Stimulated activated naive CD8-positive, alpha-beta T cell treated with anti-CD3 and anti-CD28 coated beads, Interleukin-15, Interleukin-2, amounts not matched to agents 100 ng/mL and 50 ng/mL, for 24 hours (primary cell): ENCODE data around the gene PIP5K1C.

Experiments used
- H3K27ac Mint-ChIP-seq: one replicate; pipeline ENCODE4 v1.8.0; 2021; ENCODE audit warnings: mild to moderate bottlenecking, mixed read lengths
- H3K27me3 Mint-ChIP-seq: one replicate; pipeline ENCODE4 v1.8.0; 2021; ENCODE audit warnings: mixed read lengths
- H3K36me3 Mint-ChIP-seq: one replicate; pipeline ENCODE4 v1.8.0; 2021; ENCODE audit warnings: low read depth, mixed read lengths
- H3K4me1 Mint-ChIP-seq: one replicate; pipeline ENCODE4 v1.8.0; 2021; ENCODE audit warnings: low read depth, mixed read lengths
- H3K4me3 Mint-ChIP-seq: one replicate; pipeline ENCODE4 v1.8.0; 2021; ENCODE audit warnings: mild to moderate bottlenecking, mixed read lengths
- H3K9me3 Mint-ChIP-seq: one replicate; pipeline ENCODE4 v1.8.0; 2021; ENCODE audit warnings: mixed read lengths

Gene PIP5K1C

GRCh38 chr19:3707868-3708206 is 7.6 kb upstream of the PIP5K1C start:
- Mint-ChIP-seq H3K4me1 (no peaks in the 10 kb centered on the region), H3K27ac (no peak overlapping the region), H3K4me3 (no peak overlapping the region), H3K36me3 (no peaks in the 10 kb centered on the region), H3K27me3 (peaks cover 4% of the 10 kb centered on the region), H3K9me3 (no peaks in the 10 kb centered on the region)

GRCh38 chr19:3701200-3701599 is 932 bp upstream of the PIP5K1C start:
- H3K27ac Mint-ChIP-seq = no peak overlapping the region
- no peaks in the 10 kb centered on the region for H3K36me3 Mint-ChIP-seq
- H3K9me3 Mint-ChIP-seq = no peaks in the 10 kb centered on the region
- H3K4me3 Mint-ChIP-seq = no peak overlapping the region
- peaks cover 25% of the 10 kb centered on the region for H3K4me1 Mint-ChIP-seq
- no peaks in the 10 kb centered on the region for H3K27me3 Mint-ChIP-seq

- peaks cover 25% of the 10 kb centered on the region for H3K4me1 Mint-ChIP-seq
- no peaks in the 10 kb centered on the region for H3K36me3 Mint-ChIP-seq
- peak overlapping the region; percentile 77 for H3K27ac Mint-ChIP-seq
- H3K27me3 Mint-ChIP-seq = no peaks in the 10 kb centered on the region
- no peaks in the 10 kb centered on the region for H3K9me3 Mint-ChIP-seq
- peak overlapping the region; percentile 91 for H3K4me3 Mint-ChIP-seq
Measured at GRCh38 chr19:3699741-3700241, 477 bp downstream of the PIP5K1C start.

GRCh38 chr19:3698974-3699740 is 1.1 kb downstream of the PIP5K1C start:
- Mint-ChIP-seq H3K9me3 (no peaks in the 10 kb centered on the region), H3K27me3 (no peaks in the 10 kb centered on the region), H3K4me3 (peak overlapping the region; percentile 91), H3K36me3 (no peaks in the 10 kb centered on the region), H3K27ac (peak overlapping the region; percentile 77), H3K4me1 (peaks cover 25% of the 10 kb centered on the region)

- Mint-ChIP-seq H3K27ac (no peak overlapping the region), H3K9me3 (no peaks in the 10 kb centered on the region), H3K27me3 (no peaks in the 10 kb centered on the region), H3K36me3 (no peaks in the 10 kb centered on the region), H3K4me1 (peaks cover 25% of the 10 kb centered on the region), H3K4me3 (peak overlapping the region; percentile 91)
Measured at GRCh38 chr19:3698386-3698950, 1.8 kb downstream of the PIP5K1C start.

- H3K4me1 Mint-ChIP-seq = peaks cover 28% of the 10 kb centered on the region
- no peaks in the 10 kb centered on the region for H3K36me3 Mint-ChIP-seq
- no peaks in the 10 kb centered on the region for H3K27me3 Mint-ChIP-seq
- H3K9me3 Mint-ChIP-seq = no peaks in the 10 kb centered on the region
- H3K27ac Mint-ChIP-seq = no peak overlapping the region
- peak overlapping the region; percentile 91 for H3K4me3 Mint-ChIP-seq
Measured at GRCh38 chr19:3697671-3698385, 2.4 kb downstream of the PIP5K1C start.

- Mint-ChIP-seq H3K27me3 (no peaks in the 10 kb centered on the region), H3K4me1 (peaks cover 33% of the 10 kb centered on the region), H3K27ac (no peak overlapping the region), H3K4me3 (no peak overlapping the region), H3K36me3 (no peaks in the 10 kb centered on the region), H3K9me3 (no peaks in the 10 kb centered on the region)
Measured at GRCh38 chr19:3697094-3697493, 3.2 kb downstream of the PIP5K1C start.

GRCh38 chr19:3696660-3696995 is 3.6 kb downstream of the PIP5K1C start:
- H3K27me3 Mint-ChIP-seq = no peaks in the 10 kb centered on the region
- H3K4me1 Mint-ChIP-seq = peaks cover 37% of the 10 kb centered on the region
- no peak overlapping the region for H3K27ac Mint-ChIP-seq
- peaks cover 1% of the 10 kb centered on the region for H3K36me3 Mint-ChIP-seq
- no peak overlapping the region for H3K4me3 Mint-ChIP-seq
- H3K9me3 Mint-ChIP-seq = no peaks in the 10 kb centered on the region

- peaks cover 4% of the 10 kb centered on the region for H3K36me3 Mint-ChIP-seq
- no peaks in the 10 kb centered on the region for H3K9me3 Mint-ChIP-seq
- H3K27ac Mint-ChIP-seq = no peak overlapping the region
- H3K4me3 Mint-ChIP-seq = no peak overlapping the region
- peaks cover 42% of the 10 kb centered on the region for H3K4me1 Mint-ChIP-seq
- H3K27me3 Mint-ChIP-seq = no peaks in the 10 kb centered on the region
Measured at GRCh38 chr19:3695986-3696659, 4.1 kb downstream of the PIP5K1C start.

GRCh38 chr19:3695124-3695733 is 5.0 kb downstream of the PIP5K1C start:
- H3K27me3 Mint-ChIP-seq = no peaks in the 10 kb centered on the region
- H3K4me3 Mint-ChIP-seq = no peak overlapping the region
- peaks cover 4% of the 10 kb centered on the region for H3K9me3 Mint-ChIP-seq
- peaks cover 9% of the 10 kb centered on the region for H3K36me3 Mint-ChIP-seq
- H3K4me1 Mint-ChIP-seq = peaks cover 45% of the 10 kb centered on the region
- H3K27ac Mint-ChIP-seq = no peak overlapping the region

- Mint-ChIP-seq H3K9me3 (peaks cover 5% of the 10 kb centered on the region), H3K4me1 (peaks cover 52% of the 10 kb centered on the region), H3K27ac (no peak overlapping the region), H3K27me3 (no peaks in the 10 kb centered on the region), H3K4me3 (no peak overlapping the region), H3K36me3 (peaks cover 16% of the 10 kb centered on the region)
Measured at GRCh38 chr19:3694361-3695123, 5.7 kb downstream of the PIP5K1C start.

- Mint-ChIP-seq H3K9me3 (peaks cover 5% of the 10 kb centered on the region), H3K4me1 (peaks cover 55% of the 10 kb centered on the region), H3K36me3 (peaks cover 17% of the 10 kb centered on the region), H3K4me3 (no peak overlapping the region), H3K27me3 (no peaks in the 10 kb centered on the region), H3K27ac (no peak overlapping the region)
Measured at GRCh38 chr19:3693025-3693925, 7.0 kb downstream of the PIP5K1C start.
